Liver (tissue), 9 donors: ENCODE results near the gene ZNF343. TPM values are rescaled to one million over a fixed set of nuclear protein-coding genes. Genes with fewer than 3 reads are reported as not detected.

Experiments used
- DNase-seq: peaks from one replicate; pipeline ENCODE4 v3.0.0-alpha.2; 2017; ENCODE audit warnings: low spot score
- H3K27ac ChIP-seq, 2 donors: one replicate each; pipeline ENCODE4 v1.7.0; 2013; ENCODE audit warnings: inconsistent platforms in 2 of 2, low read length in 2 of 2, control low read depth in 1 of 2, low read depth in 1 of 2, mild to moderate bottlenecking in 1 of 2
- H3K27me3 ChIP-seq, 4 donors: one replicate each; pipeline versions ENCODE4 v1.6.1 to v1.7.0; 2013; ENCODE audit warnings: low read length in 3 of 4, inconsistent platforms in 1 of 4, mild to moderate bottlenecking in 1 of 4, moderate library complexity in 1 of 4; ENCODE audit not compliant: control insufficient read depth in 4 of 4, insufficient read depth in 4 of 4
- H3K36me3 ChIP-seq, 4 donors: one replicate each; pipeline versions ENCODE4 v1.6.1 to v1.7.0; 2013; ENCODE audit warnings: low read length in 3 of 4, mild to moderate bottlenecking in 3 of 4, low read depth in 1 of 4, moderate library complexity in 1 of 4; ENCODE audit not compliant: control insufficient read depth in 4 of 4, insufficient read depth in 3 of 4
- H3K4me1 ChIP-seq, 4 donors: one replicate each; pipeline versions ENCODE4 v1.6.1 to v1.7.0; 2013; ENCODE audit warnings: low read length in 3 of 4, mild to moderate bottlenecking in 3 of 4, moderate library complexity in 1 of 4; ENCODE audit not compliant: control insufficient read depth in 4 of 4, insufficient read depth in 4 of 4
- H3K4me3 ChIP-seq, 3 donors: one replicate each; pipeline versions ENCODE4 v1.6.1 to v1.7.0; 2013; ENCODE audit warnings: low read length in 3 of 3, control low read depth in 1 of 3, low read depth in 1 of 3, mild to moderate bottlenecking in 1 of 3
- H3K9ac ChIP-seq, 2 donors: one replicate each; pipeline ENCODE4 v1.7.0; 2013; ENCODE audit warnings: low read length in 2 of 2, mild to moderate bottlenecking in 2 of 2, moderate library complexity in 2 of 2, control low read depth in 1 of 2, low read depth in 1 of 2
- H3K9me3 ChIP-seq, 4 donors: one replicate each; pipeline versions ENCODE4 v1.6.1 to v1.7.0; 2013; ENCODE audit warnings: low read length in 3 of 4; ENCODE audit not compliant: control insufficient read depth in 4 of 4
- CTCF ChIP-seq: fragments of 150-350 bp; IDR thresholded peaks from 2 replicates; pipeline ENCODE4 v1.5.1; 2017; ENCODE audit warnings: improper control_type of control experiment, low read depth, low read length; ENCODE audit not compliant: missing input control
- EGR1 ChIP-seq, 2 donors: IDR thresholded peaks; 2 replicates each; pipeline ENCODE4 v1.6.1; 2016 to 2018; ENCODE audit warnings: antibody characterized with exemption in 2 of 2, low read depth in 2 of 2
- FOXA1 ChIP-seq: IDR thresholded peaks from 2 replicates; pipeline ENCODE4 v1.6.1; 2016; ENCODE audit warnings: antibody characterized with exemption
- FOXA2 ChIP-seq: IDR thresholded peaks from 2 replicates; pipeline ENCODE4 v1.6.1; 2016; ENCODE audit warnings: antibody characterized with exemption
- GABPA ChIP-seq, 2 donors: IDR thresholded peaks in 1 of 2; conservative IDR thresholded peaks in 1 of 2; 2 replicates each; pipeline ENCODE4 v1.6.1; 2016; ENCODE audit warnings: antibody characterized with exemption in 2 of 2, mild to moderate bottlenecking in 1 of 2, moderate library complexity in 1 of 2
- HNF4A ChIP-seq, 2 donors: conservative IDR thresholded peaks; 2 replicates each; pipeline ENCODE4 v1.6.1; 2016; ENCODE audit warnings: antibody characterized with exemption in 2 of 2, mild to moderate bottlenecking in 2 of 2
- HNF4G ChIP-seq: IDR thresholded peaks from 2 replicates; pipeline ENCODE4 v1.6.1; 2016; ENCODE audit warnings: antibody characterized with exemption
- JUND ChIP-seq, 2 donors: IDR thresholded peaks; 2 replicates each; pipeline ENCODE4 v1.6.1; 2016; ENCODE audit warnings: antibody characterized with exemption in 2 of 2
- NR2F2 ChIP-seq: IDR thresholded peaks from 2 replicates; pipeline ENCODE4 v1.6.1; 2016; ENCODE audit warnings: antibody characterized with exemption
- RAD21 ChIP-seq, 2 donors: IDR thresholded peaks; 2 replicates each; pipeline ENCODE4 v1.6.1; 2016; ENCODE audit warnings: antibody characterized with exemption in 2 of 2, mild to moderate bottlenecking in 2 of 2
- RXRA ChIP-seq, 2 donors: IDR thresholded peaks; 2 replicates each; pipeline ENCODE4 v1.6.1; 2017 to 2018; ENCODE audit warnings: antibody characterized with exemption in 2 of 2, mild to moderate bottlenecking in 1 of 2
- SP1 ChIP-seq: IDR thresholded peaks from 2 replicates; pipeline ENCODE4 v1.6.1; 2018; ENCODE audit warnings: antibody characterized with exemption, mild to moderate bottlenecking
- TAF1 ChIP-seq: conservative IDR thresholded peaks from 2 replicates; pipeline ENCODE4 v1.6.1; 2016; ENCODE audit warnings: antibody characterized with exemption, mild to moderate bottlenecking
- YY1 ChIP-seq: IDR thresholded peaks from 2 replicates; pipeline ENCODE4 v1.6.1; 2016; ENCODE audit warnings: antibody characterized with exemption, mild to moderate bottlenecking
- ZBTB33 ChIP-seq: IDR thresholded peaks from 2 replicates; pipeline ENCODE4 v1.6.1; 2016; ENCODE audit warnings: antibody characterized with exemption
- WGBS: extraction: QIAGEN DNeasy Blood & Tissue Kit; methylation state at CpG from one replicate; pipeline ENCODE4 v1.1.7; 2013; 5-methylcytosine and 5-hydroxymethylcytosine counted together
- polyA plus RNA-seq, 2 donors: library from polyadenylated mRNA; stranded (reverse) in 1 of 2; unstranded in 1 of 2; fragments of 200-250 nt in 1 of 2; fragments of >200 nt in 1 of 2; fragmentation: Nextera tagmentation in 1 of 2; extraction: Ambion mirVana in 1 of 2; gene quantifications; one replicate each; pipeline versions ENCODE4 v1.2.1 to v1.2.3, GENCODE V29; 2013 to 2015
- total RNA-seq, 2 donors: library from RNA; depleted of rRNA; stranded (reverse); fragments of >200 nt; gene quantifications; one replicate each; pipeline ENCODE4 v1.2.3, GENCODE V29; 2014
- TF ChIP-seq, protein P1 (sequence below): IDR thresholded peaks from 2 replicates; pipeline ENCODE4 v1.6.1; 2016; ENCODE audit warnings: antibody characterized with exemption
- TF ChIP-seq, protein P2 (sequence below): IDR thresholded peaks from 2 replicates; pipeline ENCODE4 v1.6.1; 2016; ENCODE audit warnings: antibody characterized with exemption, mild to moderate bottlenecking
- TF ChIP-seq, protein P3 (sequence below): IDR thresholded peaks from 2 replicates; pipeline ENCODE4 v1.6.1; 2016; ENCODE audit warnings: antibody characterized with exemption
- donor health status: healthy.
- donor health status: healthy.
- donor health status: healthy.
- donor health status: healthy.
- donor health status: healthy.

The ZNF343 gene
- total and polyA plus RNA-seq, 4 donors = 3.3 to 10.5 (median 4.2) TPM

DNA sequence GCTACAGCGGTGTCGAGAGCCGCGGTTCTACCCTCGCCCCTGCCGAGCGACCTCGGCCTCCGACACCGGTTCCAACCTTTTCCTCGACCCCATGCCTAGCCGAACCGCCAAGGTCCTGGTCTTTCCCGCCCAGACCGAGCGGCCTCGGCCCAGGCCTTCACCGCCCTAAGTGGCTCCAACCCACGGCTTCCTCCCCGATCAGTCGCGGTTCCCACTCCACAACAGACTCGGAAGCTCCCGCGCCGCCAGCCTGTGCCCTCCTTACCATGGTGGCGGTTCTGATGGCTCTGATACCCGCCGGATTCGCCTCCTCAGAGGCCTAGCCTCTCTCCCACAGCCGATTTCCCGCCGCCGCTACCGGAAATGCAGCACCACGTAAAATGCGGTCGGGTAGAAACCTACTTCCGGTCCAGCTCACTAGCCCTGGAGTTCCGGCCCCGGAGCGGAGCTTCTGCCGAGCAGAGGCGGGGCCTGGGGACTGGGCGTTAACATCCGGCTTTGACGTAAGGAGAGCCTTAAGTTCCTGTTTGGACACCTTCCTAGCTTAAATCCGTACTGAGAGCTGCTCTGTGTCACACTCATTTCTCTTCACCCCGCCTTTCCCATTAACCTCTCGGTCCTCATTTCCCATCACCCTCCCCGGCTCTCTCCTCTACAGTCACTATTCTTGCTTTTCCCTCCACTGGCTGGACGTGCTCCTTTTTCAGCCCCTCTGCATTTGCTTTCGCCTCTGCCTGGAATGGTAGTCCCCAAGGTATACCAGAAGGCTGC is 38.1 kb downstream of the ZNF343 start, which contains the start of gene SNRPB:
SNRPB (minus strand) TSS at position 367 of the 771 bp plus-strand sequence; CDS start at position 268, 99 bp downstream.
- peaks cover 6 to 20% (median 16%) of the 10 kb centered on the region in 4 donors for H3K4me1 ChIP-seq
- DNase-seq = peak; percentile 96
- H3K9me3 ChIP-seq = no peaks in the 10 kb centered on the region
- no peaks in the 10 kb centered on the region for H3K27me3 ChIP-seq
- 1% methylated on average over 53 of the region's 53 CpGs for WGBS
- TF ChIP-seq SP1 (peak; percentile 83), HNF4A (conservative IDR thresholded peaks at IDR 0.05) (peak; percentile 50 to 52), NR2F2 (peak; percentile 40), EGR1 (IDR thresholded peaks at IDR 0.05; ENCODE audit: low read depth in 2 of 2) (peak; percentile 54 to 76), GABPA (IDR thresholded peaks at IDR 0.05 in 1 of 2, conservative IDR thresholded peaks at IDR 0.05 in 1 of 2) (peak; percentile 100), FOXA1 (no peak), FOXA2 (peak; percentile 38), CTCF (no peak), HNF4G (no peak), RXRA (IDR thresholded peaks at IDR 0.05) (peak; percentile 49 to 51), YY1 (peak; percentile 89), RAD21 (IDR thresholded peaks at IDR 0.05) (peak; percentile 3 to 30), TAF1 (peak; percentile 80), JUND (IDR thresholded peaks at IDR 0.05) (peak; percentile 54 to 56), ZBTB33 (peak; percentile 89)
- TF ChIP-seq, protein P1, sequence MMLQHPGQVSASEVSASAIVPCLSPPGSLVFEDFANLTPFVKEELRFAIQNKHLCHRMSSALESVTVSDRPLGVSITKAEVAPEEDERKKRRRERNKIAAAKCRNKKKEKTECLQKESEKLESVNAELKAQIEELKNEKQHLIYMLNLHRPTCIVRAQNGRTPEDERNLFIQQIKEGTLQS = peak; percentile 30
- TF ChIP-seq, protein P2, sequence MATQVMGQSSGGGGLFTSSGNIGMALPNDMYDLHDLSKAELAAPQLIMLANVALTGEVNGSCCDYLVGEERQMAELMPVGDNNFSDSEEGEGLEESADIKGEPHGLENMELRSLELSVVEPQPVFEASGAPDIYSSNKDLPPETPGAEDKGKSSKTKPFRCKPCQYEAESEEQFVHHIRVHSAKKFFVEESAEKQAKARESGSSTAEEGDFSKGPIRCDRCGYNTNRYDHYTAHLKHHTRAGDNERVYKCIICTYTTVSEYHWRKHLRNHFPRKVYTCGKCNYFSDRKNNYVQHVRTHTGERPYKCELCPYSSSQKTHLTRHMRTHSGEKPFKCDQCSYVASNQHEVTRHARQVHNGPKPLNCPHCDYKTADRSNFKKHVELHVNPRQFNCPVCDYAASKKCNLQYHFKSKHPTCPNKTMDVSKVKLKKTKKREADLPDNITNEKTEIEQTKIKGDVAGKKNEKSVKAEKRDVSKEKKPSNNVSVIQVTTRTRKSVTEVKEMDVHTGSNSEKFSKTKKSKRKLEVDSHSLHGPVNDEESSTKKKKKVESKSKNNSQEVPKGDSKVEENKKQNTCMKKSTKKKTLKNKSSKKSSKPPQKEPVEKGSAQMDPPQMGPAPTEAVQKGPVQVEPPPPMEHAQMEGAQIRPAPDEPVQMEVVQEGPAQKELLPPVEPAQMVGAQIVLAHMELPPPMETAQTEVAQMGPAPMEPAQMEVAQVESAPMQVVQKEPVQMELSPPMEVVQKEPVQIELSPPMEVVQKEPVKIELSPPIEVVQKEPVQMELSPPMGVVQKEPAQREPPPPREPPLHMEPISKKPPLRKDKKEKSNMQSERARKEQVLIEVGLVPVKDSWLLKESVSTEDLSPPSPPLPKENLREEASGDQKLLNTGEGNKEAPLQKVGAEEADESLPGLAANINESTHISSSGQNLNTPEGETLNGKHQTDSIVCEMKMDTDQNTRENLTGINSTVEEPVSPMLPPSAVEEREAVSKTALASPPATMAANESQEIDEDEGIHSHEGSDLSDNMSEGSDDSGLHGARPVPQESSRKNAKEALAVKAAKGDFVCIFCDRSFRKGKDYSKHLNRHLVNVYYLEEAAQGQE = peak; percentile 91
- TF ChIP-seq, protein P3, sequence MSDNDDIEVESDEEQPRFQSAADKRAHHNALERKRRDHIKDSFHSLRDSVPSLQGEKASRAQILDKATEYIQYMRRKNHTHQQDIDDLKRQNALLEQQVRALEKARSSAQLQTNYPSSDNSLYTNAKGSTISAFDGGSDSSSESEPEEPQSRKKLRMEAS = peak; percentile 92
- H3K27ac ChIP-seq = peak within 1 kb of the TSS; percentile 90 to 93
- H3K9ac ChIP-seq = peak within 1 kb of the TSS; percentile 82 to 91
- H3K36me3 ChIP-seq = peaks cover 6 to 22% (median 19%) of the 10 kb centered on the region in 4 donors
- peak within 1 kb of the TSS; percentile 68 to 90 (median 80) for H3K4me3 ChIP-seq
